IPS-15b (cell line): Measurements from ENCODE around the gene IRX3.

Experiments used
- H3K27me3 ChIP-seq: one replicate; pipeline ENCODE4 v1.6.1; 2013; ENCODE audit warnings: low read length; ENCODE audit not compliant: control insufficient read depth, insufficient read depth
- H3K36me3 ChIP-seq: one replicate; pipeline ENCODE4 v1.6.1; 2013; ENCODE audit warnings: low read length; ENCODE audit not compliant: control insufficient read depth, insufficient read depth
- H3K4me1 ChIP-seq: one replicate; pipeline ENCODE4 v1.6.1; 2013; ENCODE audit warnings: mild to moderate bottlenecking, low read length; ENCODE audit not compliant: control insufficient read depth, insufficient read depth
- H3K4me3 ChIP-seq: one replicate; pipeline ENCODE4 v1.5.1; 2013; ENCODE audit warnings: low read depth, low read length
- H3K9ac ChIP-seq: one replicate; pipeline ENCODE4 v1.6.1; 2013; ENCODE audit warnings: low read depth, mild to moderate bottlenecking, low read length
- H3K9me3 ChIP-seq: one replicate; pipeline ENCODE4 v1.6.1; 2013; ENCODE audit warnings: mild to moderate bottlenecking, low read length; ENCODE audit not compliant: control insufficient read depth, insufficient read depth

The IRX3 gene

DNA sequence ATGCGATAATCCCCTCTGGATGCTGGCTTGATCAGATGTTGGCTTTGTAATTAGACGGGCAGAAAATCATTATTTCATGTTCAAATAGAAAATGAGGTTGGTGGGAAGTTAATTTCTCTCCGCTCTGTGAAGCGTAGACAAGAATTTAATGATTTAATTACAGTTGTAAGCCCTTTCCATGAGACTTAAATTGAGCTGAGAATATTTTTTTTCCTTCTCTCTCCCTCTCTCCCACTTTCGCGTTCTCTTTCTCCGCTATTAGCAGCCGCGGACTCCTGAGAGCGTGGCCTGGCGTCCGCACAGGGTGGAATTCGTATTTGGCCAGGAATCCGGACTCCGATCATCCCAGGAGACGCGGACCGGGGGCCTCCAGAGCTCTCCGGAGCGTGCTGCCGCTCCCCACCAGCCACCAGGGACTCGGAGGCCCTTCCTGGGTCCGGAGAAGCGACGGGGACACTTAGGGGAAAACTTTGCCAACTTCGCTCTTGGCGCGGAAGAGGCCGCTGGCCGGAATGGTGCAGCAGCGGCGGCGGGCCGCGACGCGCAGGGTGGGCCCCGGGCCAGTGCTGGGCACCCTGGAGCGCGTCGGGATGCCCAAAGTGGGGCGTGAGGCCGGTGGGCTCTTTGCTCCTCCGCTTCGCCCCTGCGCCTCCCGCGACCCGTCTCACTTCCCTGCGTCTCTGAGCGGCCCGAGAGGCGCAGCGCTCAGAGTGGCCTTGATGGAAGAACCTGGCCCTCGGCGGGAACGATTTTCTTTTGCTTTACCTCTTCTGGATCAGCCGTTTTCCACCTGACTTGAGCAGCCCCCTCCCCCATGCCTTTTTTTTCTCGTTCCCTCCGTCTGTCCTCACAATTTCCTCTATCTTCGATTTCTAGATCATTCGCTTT lies 3.6 kb upstream of the IRX3 start:
- peaks cover 77% of the 10 kb centered on the region for H3K27me3 ChIP-seq
- no peaks in the 10 kb centered on the region for H3K36me3 ChIP-seq
- peak overlapping the region; percentile 64 for H3K4me3 ChIP-seq
- H3K9me3 ChIP-seq: no peaks in the 10 kb centered on the region
- H3K9ac ChIP-seq: no peak overlapping the region
- no peaks in the 10 kb centered on the region for H3K4me1 ChIP-seq

DNA sequence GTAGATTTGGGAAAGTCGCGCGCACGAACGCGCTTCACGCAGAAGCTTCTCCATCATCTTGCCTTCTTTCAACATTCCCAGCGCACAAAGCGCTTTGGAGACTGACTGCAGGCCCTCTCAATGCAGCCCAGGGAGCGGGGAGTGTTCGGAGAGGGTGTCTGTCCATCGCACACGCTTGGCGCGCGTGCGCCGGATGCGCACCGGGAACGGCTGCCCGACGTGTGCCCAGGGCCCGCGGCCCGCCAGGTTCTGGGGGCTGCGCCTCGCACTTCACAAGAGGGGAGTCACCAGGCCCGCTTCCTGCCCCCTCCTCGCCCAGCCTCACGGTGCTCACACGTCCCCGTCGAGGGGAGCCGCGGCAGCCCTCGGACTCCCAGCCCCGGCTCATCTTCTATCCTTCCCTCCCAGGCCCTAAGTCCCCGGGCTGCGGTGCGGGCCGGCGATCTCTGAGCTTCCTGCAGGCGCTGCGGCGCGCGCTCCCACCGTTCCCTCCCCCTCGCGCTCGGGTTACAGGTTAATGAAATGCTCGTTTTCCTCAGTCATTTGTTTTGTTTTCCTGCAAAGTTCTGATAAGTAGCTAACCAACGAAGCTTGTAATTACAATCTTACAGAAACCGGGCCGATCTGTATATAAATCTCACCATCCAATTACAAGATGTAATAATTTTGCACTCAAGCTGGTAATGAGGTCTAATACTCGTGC lies 2.8 kb upstream of the IRX3 start:
- no peaks in the 10 kb centered on the region for H3K4me1 ChIP-seq
- no peaks in the 10 kb centered on the region for H3K36me3 ChIP-seq
- H3K9me3 ChIP-seq: no peaks in the 10 kb centered on the region
- peaks cover 79% of the 10 kb centered on the region for H3K27me3 ChIP-seq
- H3K9ac ChIP-seq: no peak overlapping the region
- H3K4me3 ChIP-seq: peak overlapping the region; percentile 64

DNA sequence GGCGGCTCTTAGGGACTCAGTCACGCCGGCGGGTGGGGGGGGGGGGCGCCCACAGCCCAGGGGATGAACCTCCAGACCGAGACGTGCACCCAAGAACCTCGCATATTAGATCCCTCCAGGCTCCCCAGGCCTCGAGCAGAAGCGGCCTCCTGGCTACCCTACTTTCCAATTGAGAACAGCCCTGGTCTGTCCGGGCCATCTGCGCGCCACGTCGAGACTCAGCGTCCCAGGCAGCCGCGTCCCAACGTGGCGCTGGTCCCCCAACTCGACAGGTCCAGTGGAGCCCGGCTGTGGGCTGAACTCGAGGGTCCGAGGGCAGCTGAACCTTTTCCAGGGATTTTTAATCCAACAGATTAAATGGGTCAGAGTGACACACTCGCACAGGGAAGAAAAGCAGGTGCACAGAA lies 2.3 kb upstream of the IRX3 start:
- H3K4me1 ChIP-seq: no peaks in the 10 kb centered on the region
- H3K4me3 ChIP-seq: peak overlapping the region; percentile 64
- no peaks in the 10 kb centered on the region for H3K36me3 ChIP-seq
- H3K9me3 ChIP-seq: no peaks in the 10 kb centered on the region
- H3K27me3 ChIP-seq: peaks cover 79% of the 10 kb centered on the region
- H3K9ac ChIP-seq: no peak overlapping the region

DNA sequence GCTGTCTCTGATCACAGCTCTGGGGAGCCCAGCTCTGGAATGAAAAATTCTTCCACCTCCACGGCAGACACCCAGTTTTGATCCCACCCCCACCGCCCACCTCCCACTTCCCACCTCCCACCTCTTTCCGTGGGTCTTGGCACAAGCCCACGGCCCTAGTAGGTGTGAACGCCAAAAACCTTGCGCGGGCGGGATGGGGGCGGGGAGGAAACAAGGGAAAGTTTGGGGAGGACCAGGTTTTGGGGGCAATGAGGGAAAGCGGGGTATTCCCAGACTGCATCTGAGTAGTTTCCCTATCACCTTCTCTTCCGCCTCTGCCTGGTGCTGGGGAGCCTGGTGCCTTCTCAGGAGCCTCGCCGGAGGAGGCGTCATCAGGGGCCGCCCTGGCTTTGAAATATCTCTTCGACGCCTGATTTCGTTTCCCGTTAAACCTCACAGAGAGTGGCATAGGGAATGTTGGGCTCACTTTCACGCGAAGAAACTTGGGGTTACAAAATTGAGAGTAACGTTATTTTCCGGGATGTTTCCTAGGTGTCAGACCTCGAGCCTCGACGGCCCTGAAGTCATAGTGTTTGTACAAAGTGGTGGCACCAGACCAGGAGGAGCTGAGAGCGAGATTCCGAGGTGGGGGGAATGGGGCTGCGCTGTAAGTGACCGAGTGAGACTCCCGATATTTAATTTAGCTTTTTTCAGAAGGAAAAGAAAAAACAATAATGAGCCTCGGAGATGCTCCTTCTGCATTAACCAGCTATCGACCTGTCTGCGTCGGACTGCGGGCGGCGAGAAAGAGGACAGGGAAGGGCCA lies 1.6 kb upstream of the IRX3 start:
- Histone ChIP-seq H3K27me3 (peaks cover 79% of the 10 kb centered on the region), H3K9me3 (no peaks in the 10 kb centered on the region), H3K9ac (no peak overlapping the region), H3K4me1 (no peaks in the 10 kb centered on the region), H3K36me3 (no peaks in the 10 kb centered on the region), H3K4me3 (peak overlapping the region; percentile 64)

DNA sequence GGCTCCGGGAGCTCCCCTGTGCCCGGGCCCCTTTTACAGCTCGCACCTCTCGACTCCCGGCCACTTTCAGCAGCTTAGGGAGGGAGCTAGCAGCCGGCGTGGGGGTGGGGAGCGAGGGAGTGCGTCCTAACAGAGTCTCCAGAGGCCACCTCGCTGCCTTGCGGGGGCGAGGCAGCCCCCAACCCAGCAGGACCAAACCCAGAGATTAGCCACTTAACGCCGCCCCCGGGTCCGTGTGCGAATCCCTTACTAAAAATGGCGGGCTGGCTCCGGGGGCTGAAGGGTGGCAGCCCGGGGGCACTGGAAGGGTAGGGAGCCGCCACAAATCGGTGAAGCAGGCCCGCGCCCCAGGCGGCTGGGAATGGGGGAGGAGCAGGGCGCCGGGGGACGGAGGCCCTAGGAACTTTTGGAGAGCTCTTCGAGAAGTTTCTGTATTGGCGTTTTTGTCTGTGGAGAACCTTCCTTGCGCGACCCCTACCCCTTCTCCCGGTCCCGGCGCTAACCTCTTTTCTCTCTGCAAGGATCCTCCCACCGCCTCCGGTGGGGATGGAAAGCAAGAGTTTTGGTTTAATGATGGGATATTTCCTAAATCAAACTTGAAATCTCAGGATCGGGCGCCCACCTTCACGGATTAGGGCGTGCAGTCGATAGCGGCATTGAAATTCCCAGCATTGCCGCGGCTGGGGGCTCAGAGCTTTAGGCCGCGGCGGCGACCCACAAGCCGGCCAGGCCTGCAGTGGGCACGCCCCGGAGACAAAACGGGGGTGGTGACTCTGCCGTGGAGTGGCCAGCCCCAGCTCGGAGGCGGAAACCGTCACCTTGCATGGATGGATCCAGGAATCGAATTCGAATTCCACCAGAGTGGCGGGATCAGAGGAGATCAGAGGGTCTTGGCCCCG lies 793 bp upstream of the IRX3 start:
- Histone ChIP-seq H3K27me3 (peaks cover 80% of the 10 kb centered on the region), H3K36me3 (no peaks in the 10 kb centered on the region), H3K4me1 (no peaks in the 10 kb centered on the region), H3K4me3 (peak overlapping the region; percentile 64), H3K9me3 (no peaks in the 10 kb centered on the region), H3K9ac (peak overlapping the region; percentile 16)

DNA sequence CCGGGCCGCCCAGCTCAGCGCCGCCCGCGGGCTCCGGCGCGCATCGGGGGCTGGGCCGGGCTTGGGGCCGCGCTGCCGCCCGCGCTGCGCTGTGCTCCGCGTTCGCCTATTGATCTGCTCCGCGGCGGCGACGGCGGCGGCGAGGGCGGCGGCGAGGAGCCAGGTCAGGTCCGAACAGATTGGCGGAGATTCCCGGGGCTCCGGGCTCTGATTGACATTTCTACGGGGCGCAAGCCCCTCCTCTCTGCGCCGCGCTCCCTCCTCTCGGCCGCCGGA lies 559 bp downstream of the IRX3 start:
- Histone ChIP-seq H3K27me3 (peaks cover 78% of the 10 kb centered on the region), H3K9me3 (no peaks in the 10 kb centered on the region), H3K4me1 (no peaks in the 10 kb centered on the region), H3K36me3 (no peaks in the 10 kb centered on the region), H3K4me3 (peak overlapping the region; percentile 65), H3K9ac (no peak overlapping the region)

DNA sequence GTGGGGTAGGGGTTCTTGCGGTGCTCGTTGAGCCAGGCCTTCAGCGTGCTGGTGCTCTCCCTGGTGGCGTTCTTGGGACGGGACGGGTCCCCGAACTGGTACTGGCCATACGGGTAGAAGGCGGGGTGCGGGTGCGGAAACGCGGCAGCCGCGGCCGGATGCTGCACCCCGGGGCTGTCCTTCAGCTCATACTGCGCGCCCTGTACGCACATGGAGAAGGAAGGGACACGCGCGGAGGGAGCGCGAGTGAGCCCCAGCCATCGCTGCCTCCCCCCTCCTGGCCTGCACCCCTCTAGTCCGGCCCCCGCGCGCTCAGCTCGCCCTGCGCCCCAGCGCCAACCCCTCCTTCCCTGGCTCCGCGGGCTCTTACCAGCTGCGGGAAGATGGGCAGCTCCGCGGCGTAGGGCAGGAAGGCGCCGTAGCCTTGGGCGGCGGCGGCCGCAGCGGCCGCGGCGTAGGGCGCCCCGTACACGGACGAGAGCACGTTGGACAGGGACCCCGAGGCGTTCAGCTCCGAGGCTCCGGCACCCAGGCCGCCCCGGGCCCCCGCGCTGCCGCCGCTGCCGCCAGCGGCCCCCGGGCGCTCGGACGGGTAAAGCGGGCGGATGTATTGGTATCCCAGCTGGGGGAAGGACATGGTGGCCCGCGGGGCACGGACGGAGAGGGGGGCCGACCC lies 1.0 kb downstream of the IRX3 start:
- H3K27me3 ChIP-seq: peaks cover 78% of the 10 kb centered on the region
- H3K9me3 ChIP-seq: no peaks in the 10 kb centered on the region
- peak overlapping the region; percentile 65 for H3K4me3 ChIP-seq
- H3K4me1 ChIP-seq: no peaks in the 10 kb centered on the region
- no peaks in the 10 kb centered on the region for H3K36me3 ChIP-seq
- no peak overlapping the region for H3K9ac ChIP-seq

DNA sequence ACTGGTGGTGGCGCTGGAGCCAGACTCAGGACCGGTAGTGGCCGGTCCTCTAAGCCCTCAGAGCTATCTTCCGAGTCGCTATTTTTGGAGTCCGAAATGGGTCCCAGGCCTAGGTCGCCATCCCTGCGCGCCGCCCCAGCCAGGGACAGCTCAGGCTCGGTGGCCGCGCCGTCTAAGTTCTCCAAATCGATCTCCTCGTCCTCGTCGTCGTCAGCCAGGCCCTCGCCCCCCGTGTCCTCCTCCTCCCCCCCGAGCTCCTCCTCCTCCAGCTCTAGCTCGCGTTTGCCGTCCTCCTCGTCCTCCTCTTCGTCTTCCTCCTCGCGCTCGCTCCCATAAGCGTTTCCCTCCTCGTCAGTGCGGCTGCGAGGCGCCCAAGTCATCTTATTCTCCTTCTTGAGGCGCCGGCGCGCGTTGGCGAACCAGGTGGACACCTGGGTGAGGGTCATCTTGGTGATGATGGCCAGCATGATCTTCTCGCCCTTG lies 1.6 kb downstream of the IRX3 start:
- Histone ChIP-seq H3K4me1 (no peaks in the 10 kb centered on the region), H3K9me3 (no peaks in the 10 kb centered on the region), H3K9ac (no peak overlapping the region), H3K36me3 (no peaks in the 10 kb centered on the region), H3K4me3 (peak overlapping the region; percentile 65), H3K27me3 (peaks cover 78% of the 10 kb centered on the region)

DNA sequence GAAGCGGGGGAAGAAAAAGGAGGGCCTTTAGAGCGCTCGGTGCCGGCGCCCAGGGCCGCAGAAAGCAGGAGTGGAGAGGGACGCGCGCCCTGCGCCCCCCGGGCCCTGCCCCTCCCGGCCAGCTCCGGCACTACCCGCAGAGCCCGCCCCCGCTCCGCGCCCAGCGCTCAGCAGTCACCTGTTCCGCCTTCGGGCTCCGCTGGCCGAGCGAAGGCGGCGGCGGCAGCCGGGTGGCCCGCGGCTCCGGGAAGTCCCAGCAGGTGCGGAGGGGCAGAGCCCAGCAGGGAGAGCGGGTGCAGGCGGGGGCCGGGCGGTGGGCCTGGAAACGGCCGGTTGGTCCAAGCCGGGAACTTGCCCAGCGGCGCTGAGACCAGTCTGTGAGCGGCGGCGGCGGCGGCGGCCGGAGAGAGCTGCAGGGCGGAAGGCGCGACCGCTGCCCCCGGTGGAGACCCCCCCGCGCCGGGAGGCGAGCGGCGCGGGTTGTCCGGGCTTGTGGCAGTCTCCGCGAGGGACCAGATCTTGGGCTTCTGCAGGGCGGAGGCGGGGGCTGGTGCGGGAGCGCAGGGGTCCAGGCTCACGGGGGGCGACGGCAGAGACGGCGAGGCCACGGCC lies 2.2 kb downstream of the IRX3 start:
- peak overlapping the region; percentile 65 for H3K4me3 ChIP-seq
- H3K36me3 ChIP-seq: no peaks in the 10 kb centered on the region
- H3K9ac ChIP-seq: no peak overlapping the region
- H3K4me1 ChIP-seq: no peaks in the 10 kb centered on the region
- no peaks in the 10 kb centered on the region for H3K9me3 ChIP-seq
- peaks cover 78% of the 10 kb centered on the region for H3K27me3 ChIP-seq

DNA sequence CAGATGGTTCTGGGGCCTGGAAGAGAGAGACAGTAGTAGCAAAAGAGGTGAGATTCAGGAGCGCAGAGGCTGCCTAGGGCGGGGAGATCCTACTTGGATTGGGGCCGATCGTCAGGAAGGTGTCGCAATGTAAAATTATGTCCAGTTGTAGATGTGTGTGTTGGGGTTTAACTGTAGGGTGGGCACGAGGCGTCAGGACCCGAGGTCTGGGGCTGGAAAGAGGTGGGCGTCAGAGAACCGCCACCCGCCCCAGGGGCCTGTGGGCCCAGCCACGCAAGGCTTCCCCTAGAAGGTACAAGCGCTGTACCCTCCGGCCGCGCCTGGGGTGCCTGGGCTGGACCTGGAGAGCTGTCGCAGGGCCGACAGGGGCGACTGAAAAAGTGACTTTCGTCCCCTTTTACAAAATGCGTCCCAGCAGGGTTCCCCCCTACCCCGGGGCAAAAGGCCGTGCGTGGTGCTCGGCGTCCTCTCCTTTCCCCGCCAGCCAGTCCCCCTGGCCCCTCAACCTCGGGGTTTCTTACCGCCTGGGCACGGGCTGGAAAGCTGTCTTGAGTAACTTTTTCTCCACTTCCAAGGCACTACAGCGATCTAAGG lies 2.8 kb downstream of the IRX3 start:
- Histone ChIP-seq H3K27me3 (peaks cover 76% of the 10 kb centered on the region), H3K9ac (no peak overlapping the region), H3K36me3 (no peaks in the 10 kb centered on the region), H3K4me3 (peak overlapping the region; percentile 65), H3K9me3 (no peaks in the 10 kb centered on the region), H3K4me1 (no peaks in the 10 kb centered on the region)
